CD4-positive, alpha-beta T cell treated with Interleukin-1 beta for 1 hour (primary cell): Measurements from ENCODE around the gene STXBP6.
"Not testable (repeated sequence)": the region's sequence is repeated elsewhere in the genome, so short reads cannot be mapped to it uniquely, and the experiment has no call there.

Source experiments
- DNase-seq, 2 donors: peaks; one replicate each; pipeline ENCODE4 v3.0.0-alpha.2; 2020 to 2022

Gene STXBP6

DNA sequence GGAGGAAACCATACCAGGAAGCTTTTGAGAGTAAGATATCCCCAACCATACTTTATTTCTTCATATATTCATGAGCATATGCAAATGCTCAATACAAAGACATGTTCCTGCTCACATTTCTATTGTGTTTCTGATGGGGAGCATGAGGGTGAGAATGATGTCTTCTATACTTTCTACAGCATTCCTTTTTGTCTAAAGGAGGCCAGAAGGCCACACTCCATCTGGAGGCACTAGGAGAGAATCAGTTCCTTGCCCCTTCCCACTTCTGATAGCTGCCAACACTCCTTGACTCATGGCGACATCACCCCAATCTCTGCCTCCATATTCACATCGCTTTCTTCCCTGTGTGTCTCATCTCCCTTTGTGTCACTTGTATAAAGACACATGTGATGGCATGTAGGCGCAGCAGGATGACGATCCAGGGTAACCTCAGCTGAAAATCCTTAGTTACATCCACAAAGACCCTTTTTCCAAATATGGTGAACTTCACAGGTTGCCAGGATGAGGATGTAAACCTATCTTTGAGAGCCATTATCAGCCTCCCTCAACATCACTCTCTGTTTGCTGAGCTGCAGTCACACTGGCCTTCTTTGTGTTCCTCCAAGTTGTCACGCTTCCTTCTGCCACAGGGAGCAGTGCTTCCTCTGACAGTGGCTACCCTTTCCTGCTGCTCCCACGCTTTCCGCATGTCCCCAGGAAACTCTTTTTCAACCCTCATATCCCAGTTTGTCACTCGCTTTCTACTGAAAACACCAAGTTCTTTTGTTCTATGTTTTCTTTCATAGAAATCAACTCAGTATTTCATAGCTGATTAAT is 96.9 kb downstream of the STXBP6 start:
- DNase-seq, result no peak

DNA sequence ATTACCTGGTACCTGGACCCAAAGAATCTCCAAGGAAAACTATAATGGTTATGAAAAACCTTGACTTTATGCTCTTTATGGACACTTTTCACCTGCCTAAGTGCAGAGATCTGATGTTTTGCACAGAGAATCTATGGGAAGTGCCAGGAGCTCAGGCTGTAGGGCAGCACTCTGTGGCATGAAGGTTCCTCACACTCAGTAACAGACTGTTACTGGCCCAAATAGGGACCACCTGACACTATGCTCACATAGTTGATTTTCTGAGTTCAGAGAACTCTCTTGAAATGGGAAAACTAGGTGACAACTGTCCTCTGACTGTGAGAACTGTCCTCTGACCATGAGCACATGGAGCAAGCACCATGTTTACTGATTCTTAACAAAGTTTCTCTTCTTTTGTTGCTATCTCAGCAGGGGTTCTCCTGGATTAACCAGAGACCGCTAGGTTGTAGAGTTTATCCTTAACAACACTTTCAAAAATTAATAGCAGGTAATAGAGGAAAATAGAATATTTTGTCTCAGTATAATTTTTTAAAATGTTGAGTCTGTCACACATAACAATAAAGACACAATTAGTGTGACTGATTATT is 101.6 kb downstream of the STXBP6 start:
- no peak for DNase-seq

DNA sequence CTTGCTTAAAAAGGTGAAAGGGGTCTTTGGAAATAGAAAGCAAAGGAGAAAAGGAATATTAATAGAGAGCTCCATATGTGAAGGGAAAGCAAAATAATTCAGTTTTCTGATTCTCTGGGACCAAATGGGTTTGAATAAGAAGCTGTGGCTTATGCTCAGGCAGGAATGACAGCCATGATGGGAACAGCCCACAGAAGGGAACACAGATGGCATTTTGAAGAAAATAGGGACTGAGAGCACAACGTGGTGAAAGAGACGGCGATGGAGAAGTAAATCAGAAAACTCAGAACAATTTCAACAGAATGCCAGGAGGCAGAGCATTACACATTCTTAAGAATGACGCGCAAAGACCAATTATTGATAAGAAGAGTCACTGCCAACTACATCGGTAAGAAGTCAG is 102.8 kb downstream of the STXBP6 start:
- DNase-seq, result no peak

DNA sequence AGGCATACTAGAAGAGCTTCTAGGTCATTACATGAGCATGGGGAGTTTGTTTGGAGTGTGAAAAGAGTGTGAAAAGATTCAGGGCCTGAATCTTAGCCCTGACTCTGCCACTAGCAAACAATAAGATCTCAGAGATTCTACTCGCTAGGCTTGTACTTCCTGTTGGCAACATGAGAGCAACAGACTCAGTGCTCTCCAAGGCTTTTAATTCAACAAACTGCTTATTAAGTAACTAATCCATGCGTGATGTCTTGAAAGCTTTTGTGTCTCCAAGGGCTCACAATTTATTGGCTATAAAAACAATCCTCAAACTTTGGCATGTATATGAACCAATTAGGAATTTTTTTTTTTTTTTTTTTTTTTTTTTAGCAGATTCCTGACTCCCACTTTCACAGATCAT is 105.1 kb downstream of the STXBP6 start:
- no peak for DNase-seq

DNA sequence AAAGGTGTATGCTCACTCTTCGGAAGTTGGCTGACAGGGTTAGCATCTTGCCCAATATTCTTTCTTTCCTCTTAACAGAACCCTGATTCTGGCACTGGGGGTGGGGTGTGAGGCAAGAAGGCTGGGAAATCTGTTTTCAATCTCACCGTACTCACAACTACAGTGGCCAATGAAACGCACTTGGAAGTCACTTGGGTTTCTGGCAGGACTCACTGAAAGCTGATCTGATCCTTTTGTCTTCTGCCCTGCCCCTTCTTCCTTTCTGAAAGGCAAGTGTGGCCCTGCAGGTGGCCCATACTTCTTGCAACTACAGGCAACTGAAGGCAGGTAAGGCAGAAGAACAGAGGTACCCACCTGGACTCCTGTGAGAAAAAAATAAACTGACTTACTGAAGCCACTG is 106.9 kb downstream of the STXBP6 start:
- DNase-seq, result no peak

DNA sequence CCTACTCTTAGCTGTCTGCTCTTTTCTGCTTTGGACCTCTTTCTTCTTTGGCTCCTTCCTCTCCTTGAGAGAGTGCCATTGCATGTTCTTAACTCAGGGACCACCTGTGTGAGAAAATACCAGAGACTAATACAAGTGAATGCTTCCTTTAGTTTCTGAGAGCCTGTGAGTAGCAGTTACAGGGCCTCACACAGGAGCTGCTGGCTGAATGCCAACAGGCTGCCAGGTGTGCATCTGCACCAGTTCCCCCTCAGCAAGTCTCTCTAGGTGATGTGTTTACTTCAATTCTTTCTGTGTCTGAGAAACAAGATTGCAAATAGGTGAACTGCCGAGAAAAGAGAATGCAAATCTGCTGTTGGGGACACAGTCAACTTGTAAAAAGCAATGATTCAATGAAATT is 108.2 kb downstream of the STXBP6 start:
- no peak for DNase-seq

DNA sequence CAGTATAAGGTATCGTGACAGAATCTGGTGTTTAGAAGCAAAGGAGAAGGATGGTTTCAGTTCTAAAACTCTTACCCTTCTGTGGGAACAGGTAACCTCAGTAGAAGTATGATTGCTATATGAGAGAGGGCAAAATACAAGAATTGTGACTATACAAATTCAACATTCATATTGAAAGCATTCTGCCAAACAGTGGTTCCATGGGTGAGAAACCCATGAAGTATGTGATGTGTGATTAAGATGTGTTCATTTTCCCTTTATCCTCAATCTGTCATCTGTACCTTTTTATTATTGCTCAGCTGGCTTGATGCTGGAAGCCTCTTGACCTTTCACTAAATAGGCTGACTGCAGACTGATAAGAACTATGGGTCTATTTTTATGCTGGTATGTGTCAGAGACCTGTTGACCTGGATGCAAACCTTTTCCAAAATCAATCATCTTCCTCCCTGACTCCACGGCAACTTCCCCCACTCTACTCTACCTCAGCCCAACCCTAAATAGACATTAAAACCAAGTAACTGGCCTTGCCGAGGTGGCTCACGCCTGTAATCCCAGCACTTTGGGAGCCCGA is 109.6 kb downstream of the STXBP6 start:
- no peak for DNase-seq

DNA sequence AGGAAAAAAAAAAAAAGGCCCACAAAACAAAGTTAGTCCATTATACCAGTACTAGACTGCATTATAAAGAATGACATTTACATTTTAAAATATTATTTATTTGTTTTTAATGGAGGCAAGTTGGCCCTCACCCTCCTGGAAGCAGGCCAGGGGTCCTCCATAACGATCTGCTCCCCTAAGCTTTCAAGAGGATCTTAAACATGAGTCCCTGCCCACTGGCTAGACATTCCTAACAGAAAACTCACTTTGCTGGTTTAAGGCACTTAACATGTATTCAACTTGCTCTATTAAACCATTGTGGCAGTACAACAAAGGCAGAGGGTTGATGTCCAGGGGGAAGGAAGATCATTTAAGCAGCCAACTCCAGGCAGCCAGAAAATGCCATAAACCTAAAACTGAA is 111.4 kb downstream of the STXBP6 start:
- no peak for DNase-seq

DNA sequence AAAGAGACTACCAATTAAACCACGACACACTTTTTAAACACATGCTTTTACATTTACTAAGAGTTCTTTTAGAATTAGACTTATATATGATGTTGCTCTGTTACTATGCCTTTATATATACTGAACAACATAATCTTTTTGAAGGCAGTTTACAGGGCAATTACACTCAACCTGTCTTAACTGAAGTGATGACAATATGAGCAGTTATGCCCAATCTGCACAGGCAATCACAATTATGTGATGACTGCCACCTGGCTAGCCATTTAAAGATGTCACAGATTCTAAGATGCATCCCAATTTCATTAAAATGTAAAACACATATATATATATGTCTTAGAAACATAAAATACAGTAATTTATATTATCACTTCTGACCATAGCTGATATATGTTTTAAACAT is 112.6 kb downstream of the STXBP6 start:
- no peak for DNase-seq

DNA sequence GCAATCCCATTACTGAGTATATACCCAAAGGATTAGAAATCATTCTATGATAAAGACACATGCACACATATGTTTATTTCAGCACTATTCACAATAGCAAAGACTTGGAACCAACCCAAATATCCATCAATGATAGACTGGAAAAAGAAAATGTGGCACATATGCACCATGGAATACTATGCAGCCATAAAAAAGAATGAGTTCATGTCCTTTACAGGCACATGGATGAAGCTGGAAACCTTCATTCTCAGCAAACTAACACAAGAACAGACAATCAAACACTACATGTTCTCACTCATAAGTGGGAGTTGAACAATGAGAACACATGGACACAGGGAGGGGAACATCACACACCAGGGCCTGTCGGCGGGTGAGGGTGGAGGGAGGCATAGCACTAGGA is 113.2 kb downstream of the STXBP6 start:
- DNase-seq, result not testable (repeated sequence)

DNA sequence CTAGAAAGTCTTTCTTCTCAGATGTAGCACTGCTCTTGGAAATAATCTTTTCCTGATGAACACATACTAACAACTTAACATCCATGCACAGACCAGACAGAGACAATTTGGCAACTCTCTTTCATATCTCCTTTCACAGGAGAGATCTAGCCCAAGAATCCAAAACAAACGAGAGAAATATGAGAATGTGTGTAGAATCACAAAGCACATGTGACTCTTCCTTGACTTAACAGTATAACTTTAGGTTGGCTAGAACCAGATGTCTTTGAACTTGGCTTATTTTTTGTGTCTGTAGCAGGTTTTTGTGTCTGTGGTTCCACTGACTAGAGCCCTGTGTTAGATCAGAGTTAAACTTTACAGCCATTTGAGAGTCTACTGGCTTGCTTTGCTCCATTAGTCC is 114.2 kb downstream of the STXBP6 start:
- DNase-seq, result no peak

DNA sequence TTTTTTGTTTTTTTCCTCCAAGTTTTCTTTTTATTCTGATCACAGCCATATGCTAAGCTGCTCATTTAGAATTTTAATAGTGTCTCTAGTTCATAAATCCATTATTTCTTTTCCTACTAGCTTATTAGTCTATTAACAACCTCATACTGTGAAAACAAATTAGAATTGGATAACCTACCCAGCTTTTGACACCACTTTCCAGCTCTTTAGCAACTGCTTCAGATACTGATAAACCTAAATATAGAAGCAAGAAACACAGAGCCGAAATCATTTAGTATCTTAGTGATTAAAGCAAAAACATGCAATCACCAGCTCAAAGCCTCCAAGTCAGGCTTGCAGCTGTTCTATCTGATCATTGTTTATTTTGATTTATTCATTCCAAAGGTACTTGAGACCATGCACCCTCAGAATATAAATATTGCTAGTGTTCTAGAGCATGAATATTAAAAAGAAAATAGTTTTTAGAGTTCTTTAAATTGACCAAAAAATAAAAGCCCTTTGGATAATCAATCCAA is 121.5 kb downstream of the STXBP6 start:
- no peak for DNase-seq

DNA sequence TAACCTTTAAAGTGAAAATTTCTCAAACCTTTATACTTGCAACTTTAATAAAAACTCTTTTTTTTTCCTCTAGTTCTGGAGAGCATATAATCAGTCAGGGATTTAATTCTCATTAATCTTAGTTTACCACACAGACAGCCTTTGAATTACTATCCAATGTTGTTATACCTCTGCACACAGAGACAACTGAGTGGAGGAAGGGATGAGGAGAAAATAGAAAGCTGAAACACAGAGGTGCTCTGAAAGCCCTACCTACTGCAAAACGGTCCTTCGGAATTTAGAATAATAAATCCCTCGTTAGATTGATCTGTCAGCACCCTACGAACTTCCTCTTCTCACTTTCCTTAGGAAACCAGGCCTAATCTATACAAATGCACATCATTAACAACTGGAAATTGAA is 122.1 kb downstream of the STXBP6 start:
- no peak for DNase-seq

DNA sequence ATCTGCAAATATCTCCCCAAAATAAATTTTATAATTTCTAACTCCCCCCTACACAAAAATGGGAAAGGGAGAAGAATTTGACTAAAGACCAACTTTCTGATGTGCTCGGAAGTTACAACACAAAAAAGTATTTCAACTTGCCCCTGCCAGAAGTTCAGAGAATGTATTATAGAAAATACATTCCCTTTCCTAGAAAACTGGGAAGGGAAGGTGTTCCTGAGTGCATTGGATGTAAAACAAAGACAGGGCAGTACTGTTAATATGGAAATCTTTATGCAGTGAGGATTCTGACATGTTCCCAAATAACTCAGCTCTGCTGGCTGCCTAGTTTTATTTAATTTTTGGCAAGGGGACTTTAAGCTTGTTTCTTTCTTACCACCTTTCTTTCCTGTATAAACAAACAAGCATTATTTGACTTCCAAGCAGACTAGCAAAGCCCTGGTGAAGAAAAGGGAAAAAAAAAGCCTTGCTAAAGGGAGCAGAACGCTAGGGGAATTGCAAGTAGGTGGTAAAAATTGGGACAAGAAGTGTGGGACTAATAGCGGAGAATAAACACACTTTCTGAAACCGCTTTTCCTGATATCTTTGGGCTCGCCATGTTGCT is 124.1 kb downstream of the STXBP6 start:
- no peak for DNase-seq

DNA sequence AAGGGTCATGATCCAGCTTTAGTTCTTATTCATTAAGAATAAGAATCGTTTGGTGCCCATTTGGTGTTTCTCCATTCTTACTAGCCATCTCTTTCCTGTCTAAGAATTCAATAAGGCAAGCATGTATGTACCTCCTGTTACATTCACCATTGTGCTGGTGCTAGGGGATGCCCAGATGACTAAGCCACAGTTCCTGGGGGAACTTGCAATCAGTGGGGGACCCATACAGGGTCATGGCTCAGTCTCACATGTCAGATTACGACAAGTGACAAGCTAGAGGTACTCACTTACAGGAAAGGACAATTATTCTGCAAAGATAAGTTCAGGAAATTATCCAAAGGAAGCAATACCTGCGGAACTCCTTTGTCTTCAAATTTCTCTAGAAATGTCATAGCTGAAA is 125.4 kb downstream of the STXBP6 start:
- no peak for DNase-seq

DNA sequence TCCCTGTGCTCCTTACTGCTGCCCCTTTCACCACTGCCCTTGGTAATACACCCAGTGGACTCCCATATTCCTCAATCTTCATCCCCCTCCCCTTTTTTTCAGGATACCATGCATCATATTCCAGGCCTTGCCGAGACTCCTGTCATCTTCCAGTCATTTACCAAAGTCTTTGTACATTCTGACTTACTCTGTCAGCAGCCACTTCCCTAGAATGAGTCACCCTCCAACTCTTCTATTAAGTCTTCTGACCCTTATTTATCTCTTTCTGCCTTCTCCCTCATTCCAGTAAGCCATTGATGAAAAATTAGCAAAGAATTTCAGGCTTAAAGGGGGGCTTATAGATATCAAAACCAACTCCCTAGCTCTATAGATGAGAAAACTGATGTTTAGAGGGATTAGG is 128.0 kb downstream of the STXBP6 start:
- no peak for DNase-seq

DNA sequence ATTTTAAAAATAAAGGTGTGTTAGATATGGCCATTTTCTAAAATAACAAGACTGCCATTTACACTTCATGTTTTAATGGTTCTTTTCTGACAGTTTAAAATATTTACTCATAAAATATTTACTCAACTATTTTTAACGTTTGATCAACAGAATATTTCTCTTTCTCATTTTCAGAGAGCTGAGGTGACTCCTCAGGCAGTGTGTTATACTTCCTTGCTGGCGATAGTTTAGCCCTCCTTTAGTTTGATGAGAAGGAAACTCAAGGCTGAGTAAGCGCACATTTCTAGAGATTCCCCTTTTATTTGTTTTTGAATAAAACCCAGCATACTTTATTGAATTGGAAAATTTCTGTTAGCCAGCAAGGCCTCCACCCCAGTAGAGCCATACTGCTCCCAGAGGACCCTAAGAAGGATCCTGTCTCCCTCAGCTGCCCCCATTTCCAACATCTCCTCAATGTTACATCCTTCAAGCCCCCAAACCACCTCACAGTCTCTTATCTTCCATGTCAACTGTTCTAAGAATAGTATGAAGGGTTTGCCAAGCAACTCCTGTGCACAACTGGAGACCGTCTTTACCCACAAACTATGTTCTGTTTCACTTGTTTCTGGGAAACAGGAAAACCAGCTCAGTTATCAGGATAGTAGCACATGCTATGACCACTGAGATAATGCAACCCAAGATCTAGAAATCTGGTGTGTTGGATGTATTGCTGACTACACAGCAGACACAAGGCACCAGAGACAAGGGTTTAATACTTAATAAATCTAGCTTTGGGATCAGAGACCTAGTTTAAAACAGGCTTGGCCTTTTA is 129.5 kb downstream of the STXBP6 start:
- DNase-seq, result no peak

DNA sequence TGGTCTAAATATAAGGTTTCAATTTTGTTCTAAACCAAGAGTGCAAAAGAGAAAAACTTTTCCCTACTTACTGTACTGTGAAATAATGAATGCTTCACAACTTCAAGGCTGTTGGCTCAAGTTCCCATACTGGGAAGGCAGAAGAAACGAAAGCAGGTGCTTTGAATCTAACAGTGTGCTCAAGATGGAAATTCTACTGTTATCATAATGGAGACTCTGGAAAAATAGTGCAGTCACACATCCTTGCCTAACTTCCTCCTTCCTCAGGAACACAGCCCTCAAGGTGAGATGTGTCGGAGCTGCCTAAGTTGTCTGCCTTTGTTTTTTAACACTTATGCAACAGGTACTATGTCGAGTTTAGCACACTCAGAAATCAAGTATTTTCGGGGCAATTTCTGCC is 131.1 kb downstream of the STXBP6 start:
- no peak for DNase-seq

DNA sequence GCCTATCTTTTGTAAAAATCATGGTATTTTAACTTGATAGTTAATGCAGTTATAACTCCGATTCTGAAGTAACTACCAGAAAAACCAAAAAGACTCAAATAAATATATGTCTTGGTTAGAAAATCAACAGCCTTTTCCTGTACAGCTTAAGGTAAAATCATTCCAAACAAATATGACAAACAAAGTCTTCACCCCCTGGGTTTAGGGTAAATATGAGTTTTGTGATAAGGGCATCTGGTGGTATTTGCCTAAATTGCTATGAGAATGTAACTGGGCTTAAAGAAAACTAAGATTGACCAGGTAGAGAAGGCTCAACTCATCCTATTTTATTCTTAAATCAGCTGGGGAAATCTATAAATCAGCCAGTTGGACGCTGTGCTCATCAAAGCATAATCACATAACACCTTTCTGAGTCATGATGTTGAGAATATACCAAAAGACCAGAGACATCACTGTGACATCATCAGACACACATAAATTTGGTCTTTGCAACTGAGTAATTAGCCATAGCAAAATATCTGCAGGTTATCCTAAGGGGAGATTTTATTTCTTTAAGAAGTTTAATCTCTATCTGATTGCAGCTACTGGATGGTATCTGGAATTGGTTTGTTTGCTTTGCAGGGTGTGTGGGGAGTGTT is 133.9 kb downstream of the STXBP6 start:
- DNase-seq, result no peak

DNA sequence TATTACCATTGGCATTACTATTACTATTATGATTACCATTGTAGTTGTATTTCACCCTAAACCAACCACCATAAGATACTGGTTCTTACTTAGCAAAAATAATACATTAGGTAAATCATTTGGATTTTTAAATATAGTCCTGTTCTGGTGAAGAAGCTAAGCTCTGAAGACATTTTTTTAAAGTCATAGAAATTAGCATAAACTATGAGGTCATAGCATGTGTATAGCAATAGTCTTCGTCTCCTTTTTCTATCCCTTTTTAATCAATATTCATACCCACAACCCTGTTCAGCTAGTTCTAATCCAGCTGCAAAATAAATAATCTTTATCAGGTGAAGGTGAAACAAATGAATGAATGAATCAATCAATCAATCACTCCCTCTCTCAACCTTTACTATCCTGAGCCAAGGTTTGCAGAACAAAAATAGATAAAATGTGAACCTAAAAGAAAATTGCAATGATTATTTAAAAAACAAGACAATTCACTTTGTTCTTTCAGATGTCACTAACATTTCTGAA is 134.5 kb downstream of the STXBP6 start:
- DNase-seq, result no peak

DNA sequence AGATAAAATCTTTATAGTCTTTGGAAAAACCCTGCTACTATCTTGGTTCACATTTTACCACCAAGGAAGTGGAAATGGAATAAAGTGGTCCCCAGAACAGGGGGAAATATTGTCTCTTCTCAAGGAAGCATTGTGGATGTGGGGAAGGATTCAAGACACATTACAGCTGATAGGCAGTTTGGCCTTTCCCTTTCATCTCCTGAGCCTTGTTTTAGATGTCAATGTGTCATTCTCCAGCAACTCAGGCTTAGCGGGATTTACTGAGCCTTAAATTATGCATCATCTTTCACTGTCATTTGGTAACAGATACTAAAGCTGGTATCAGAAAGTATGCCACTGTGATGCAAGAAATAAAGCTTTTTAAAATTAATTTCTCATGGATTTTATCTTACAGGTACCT is 136.2 kb downstream of the STXBP6 start:
- DNase-seq, result no peak

DNA sequence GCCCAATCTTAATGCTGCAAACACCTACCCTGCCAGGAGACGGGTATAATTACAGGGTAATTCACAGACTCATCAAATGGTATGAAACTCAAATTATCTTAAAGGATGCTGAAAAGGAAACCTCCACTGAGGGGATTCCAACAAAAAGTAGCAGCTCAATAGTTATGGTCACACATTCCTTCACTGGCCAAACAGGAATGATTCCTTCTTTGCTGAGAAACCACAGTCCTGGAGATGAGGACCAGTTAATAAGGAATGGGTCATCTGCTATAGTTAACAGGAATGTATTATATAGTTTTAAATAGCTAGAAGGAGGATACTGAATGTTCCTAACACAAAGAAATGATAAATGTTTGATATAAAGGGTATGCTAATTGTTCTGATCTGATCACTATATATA is 136.9 kb downstream of the STXBP6 start:
- no peak for DNase-seq
